GM19372 (cell line): Measurements from ENCODE around the gene FYCO1.

Experiments used
- ATAC-seq: cut with Tn5 transposase; IDR thresholded peaks from one replicate; pipeline ENCODE4 v1.9.1; 2021; ENCODE audit warnings: mild to moderate bottlenecking, low read depth, moderate library complexity; ENCODE audit not compliant: unreplicated experiment

Gene FYCO1

GRCh38 chr3:45966950-45967640 is 28.5 kb downstream of the FYCO1 start:
- ATAC-seq, result no peak

- ATAC-seq, result no peak
Observed at GRCh38 chr3:45966371-45966791, 29.2 kb downstream of the FYCO1 start.

- no peak for ATAC-seq
Observed at GRCh38 chr3:45965653-45966052, 30.0 kb downstream of the FYCO1 start.

GRCh38 chr3:45965253-45965652 is 30.4 kb downstream of the FYCO1 start:
- ATAC-seq, result no peak

GRCh38 chr3:45964139-45964538 is 31.5 kb downstream of the FYCO1 start:
- no peak for ATAC-seq

GRCh38 chr3:45962033-45962432 is 33.6 kb downstream of the FYCO1 start:
- ATAC-seq, result no peak

- no peak for ATAC-seq
Observed at GRCh38 chr3:45960289-45960688, 35.3 kb downstream of the FYCO1 start.

GRCh38 chr3:45959201-45959600 is 36.4 kb downstream of the FYCO1 start:
- no peak for ATAC-seq

- ATAC-seq, result no peak
Observed at GRCh38 chr3:45958321-45958791, 37.3 kb downstream of the FYCO1 start.

GRCh38 chr3:45957586-45957985 is 38.0 kb downstream of the FYCO1 start:
- ATAC-seq, result no peak

GRCh38 chr3:45955706-45956105 is 39.9 kb downstream of the FYCO1 start:
- ATAC-seq, result no peak

GRCh38 chr3:45955017-45955647 is 40.5 kb downstream of the FYCO1 start:
- no peak for ATAC-seq

GRCh38 chr3:45954306-45954705 is 41.3 kb downstream of the FYCO1 start:
- no peak for ATAC-seq

- no peak for ATAC-seq
Observed at GRCh38 chr3:45953536-45953935, 42.1 kb downstream of the FYCO1 start.

- no peak for ATAC-seq
Observed at GRCh38 chr3:45952456-45952855, 43.2 kb downstream of the FYCO1 start.

- ATAC-seq, result no peak
Observed at GRCh38 chr3:45951946-45952345, 43.7 kb downstream of the FYCO1 start.

- ATAC-seq, result no peak
Observed at GRCh38 chr3:45950686-45951600, 44.7 kb downstream of the FYCO1 start.

GRCh38 chr3:45950131-45950530 is 45.5 kb downstream of the FYCO1 start:
- no peak for ATAC-seq

GRCh38 chr3:45949432-45949831 is 46.2 kb downstream of the FYCO1 start:
- no peak for ATAC-seq

GRCh38 chr3:45948881-45949280 is 46.7 kb downstream of the FYCO1 start:
- no peak for ATAC-seq

- no peak for ATAC-seq
Observed at GRCh38 chr3:45948311-45948781, 47.3 kb downstream of the FYCO1 start.
